HEK293 (cell line): Measurements from ENCODE around the gene EPB41L5.

ENCODE experiments used
- BCL6B ChIP-seq: fragments of 450-650 bp; formaldehyde crosslinking; IDR thresholded peaks from 2 replicates; pipeline ENCODE4 v1.5.1; 2017; ENCODE audit warnings: missing biosample characterization, missing genetic modification characterization
- GLI2 ChIP-seq: fragments of 450-650 bp; formaldehyde crosslinking; IDR thresholded peaks from 2 replicates; pipeline ENCODE4; 2017; ENCODE audit warnings: missing biosample characterization, missing genetic modification characterization, low read depth, borderline replicate concordance
- GLI4 ChIP-seq: fragments of 450-650 bp; formaldehyde crosslinking; IDR thresholded peaks from 2 replicates; pipeline ENCODE4 v1.5.1; 2016; ENCODE audit warnings: missing biosample characterization, missing genetic modification characterization
- HOXC10 ChIP-seq: sonication (generic); formaldehyde crosslinking; IDR thresholded peaks from 2 replicates; pipeline ENCODE4 v1.8.1; 2023; ENCODE audit warnings: mild to moderate bottlenecking, missing genetic modification reagents
- MYNN ChIP-seq: fragments of 450-650 bp; formaldehyde crosslinking; IDR thresholded peaks from 2 replicates; pipeline ENCODE4 v1.5.1; 2016; ENCODE audit warnings: missing biosample characterization, missing genetic modification characterization, borderline replicate concordance
- RBAK ChIP-seq: fragments of 450-650 bp; formaldehyde crosslinking; IDR thresholded peaks from 2 replicates; pipeline ENCODE4 v1.5.1; 2016; ENCODE audit warnings: missing biosample characterization, missing genetic modification characterization
- REPIN1 ChIP-seq: fragments of 450-650 bp; formaldehyde crosslinking; IDR thresholded peaks from 2 replicates; pipeline ENCODE4 v1.5.1; 2017; ENCODE audit warnings: missing biosample characterization, missing genetic modification characterization, low read depth
- SP2 ChIP-seq: fragments of 450-650 bp; formaldehyde crosslinking; IDR thresholded peaks from 2 replicates; pipeline ENCODE4 v1.5.1; 2016; ENCODE audit warnings: missing biosample characterization, missing genetic modification characterization
- ZBTB17 ChIP-seq: fragments of 450-650 bp; formaldehyde crosslinking; IDR thresholded peaks from 2 replicates; pipeline ENCODE4 v1.5.1; 2016; ENCODE audit warnings: missing biosample characterization, missing genetic modification characterization
- ZBTB6 ChIP-seq: fragments of 450-650 bp; formaldehyde crosslinking; IDR thresholded peaks from 2 replicates; pipeline ENCODE4 v1.5.1; 2017; ENCODE audit warnings: missing biosample characterization, missing genetic modification characterization
- ZBTB7A ChIP-seq: fragments of 450-650 bp; formaldehyde crosslinking; IDR thresholded peaks from 2 replicates; pipeline ENCODE4 v1.5.1; 2016; ENCODE audit warnings: low read depth, missing biosample characterization, missing genetic modification characterization
- ZBTB8A ChIP-seq: fragments of 450-650 bp; formaldehyde crosslinking; IDR thresholded peaks from 2 replicates; pipeline ENCODE4 v1.5.1; 2016; ENCODE audit warnings: missing biosample characterization, missing genetic modification characterization
- ZEB2 ChIP-seq: fragments of 450-650 bp; formaldehyde crosslinking; IDR thresholded peaks from 2 replicates; pipeline ENCODE4 v1.5.1; 2016; ENCODE audit warnings: missing biosample characterization, missing genetic modification characterization
- ZNF112 ChIP-seq: fragments of 450-650 bp; formaldehyde crosslinking; IDR thresholded peaks from 2 replicates; pipeline ENCODE4 v1.5.0; 2017; ENCODE audit warnings: missing biosample characterization, missing genetic modification characterization
- ZNF121 ChIP-seq: fragments of 450-650 bp; formaldehyde crosslinking; IDR thresholded peaks from 2 replicates; pipeline ENCODE4 v1.5.1; 2016; ENCODE audit warnings: missing biosample characterization, missing genetic modification characterization
- ZNF146 ChIP-seq: fragments of 450-650 bp; formaldehyde crosslinking; IDR thresholded peaks from 2 replicates; pipeline ENCODE4 v1.5.1; 2016; ENCODE audit warnings: missing biosample characterization, missing genetic modification characterization
- ZNF148 ChIP-seq: fragments of 450-650 bp; formaldehyde crosslinking; IDR thresholded peaks from 2 replicates; pipeline ENCODE4 v1.5.0; 2017; ENCODE audit warnings: missing biosample characterization, missing genetic modification characterization, borderline replicate concordance
- ZNF155 ChIP-seq: fragments of 450-650 bp; formaldehyde crosslinking; IDR thresholded peaks from 2 replicates; pipeline ENCODE4 v1.5.1; 2016; ENCODE audit warnings: missing biosample characterization, missing genetic modification characterization
- ZNF223 ChIP-seq: fragments of 450-650 bp; formaldehyde crosslinking; IDR thresholded peaks from 2 replicates; pipeline ENCODE4 v1.5.1; 2016; ENCODE audit warnings: missing biosample characterization, missing genetic modification characterization
- ZNF24 ChIP-seq: fragments of 450-650 bp; formaldehyde crosslinking; IDR thresholded peaks from 2 replicates; pipeline ENCODE4 v1.5.1; 2016; ENCODE audit warnings: missing biosample characterization, missing genetic modification characterization
- ZNF37A ChIP-seq: fragments of 450-650 bp; IDR thresholded peaks from 2 replicates; pipeline ENCODE4 v1.5.1; 2018; ENCODE audit warnings: missing biosample characterization, missing genetic modification characterization
- ZNF596 ChIP-seq: fragments of 450-650 bp; IDR thresholded peaks from 2 replicates; pipeline ENCODE4 v1.5.0; 2018; ENCODE audit warnings: missing biosample characterization, mild to moderate bottlenecking, missing genetic modification characterization, moderate library complexity
- ZNF701 ChIP-seq: fragments of 450-650 bp; formaldehyde crosslinking; IDR thresholded peaks from 2 replicates; pipeline ENCODE4 v1.5.1; 2016; ENCODE audit warnings: missing biosample characterization, missing genetic modification characterization
- ZNF768 ChIP-seq: fragments of 450-650 bp; formaldehyde crosslinking; IDR thresholded peaks from 2 replicates; pipeline ENCODE4 v1.5.1; 2018; ENCODE audit warnings: missing biosample characterization, mild to moderate bottlenecking, missing genetic modification characterization
- ZNF837 ChIP-seq: fragments of 450-650 bp; formaldehyde crosslinking; IDR thresholded peaks from 2 replicates; pipeline ENCODE4 v1.5.1; 2016; ENCODE audit warnings: missing biosample characterization, missing genetic modification characterization
- ZSCAN23 ChIP-seq: fragments of 450-650 bp; formaldehyde crosslinking; IDR thresholded peaks from 2 replicates; pipeline ENCODE4 v1.5.1; 2016; ENCODE audit warnings: missing biosample characterization, missing genetic modification characterization
- ZXDB ChIP-seq: fragments of 450-650 bp; formaldehyde crosslinking; IDR thresholded peaks from 2 replicates; pipeline ENCODE4 v1.5.1; 2016; ENCODE audit warnings: missing biosample characterization, missing genetic modification characterization
- TF ChIP-seq, protein P1 (sequence below): fragments of 450-650 bp; formaldehyde crosslinking; IDR thresholded peaks from 2 replicates; pipeline ENCODE4 v1.5.1; 2016; ENCODE audit warnings: missing biosample characterization, missing genetic modification characterization
- TF ChIP-seq, protein P2 (sequence below): fragments of 450-650 bp; formaldehyde crosslinking; IDR thresholded peaks from 2 replicates; pipeline ENCODE4; 2016; ENCODE audit warnings: missing biosample characterization, missing genetic modification characterization
- TF ChIP-seq, protein P3 (sequence below): fragments of 450-650 bp; IDR thresholded peaks from 2 replicates; pipeline ENCODE4 v1.5.1; 2018; ENCODE audit warnings: missing biosample characterization, mild to moderate bottlenecking, missing genetic modification characterization

The EPB41L5 gene

GRCh38 chr2:120223034-120223912 is 210.4 kb downstream of the EPB41L5 start, which contains the start of gene TMEM185B (continued):
- TF ChIP-seq GLI4 (tag by site-specific recombination) (no peak), MYNN (no peak), ZNF596 (no peak), ZNF112 (tag by site-specific recombination) (no peak), ZSCAN23 (tag by site-specific recombination) (no peak), RBAK (no peak), ZNF768 (no peak), BCL6B (no peak), ZNF148 (tag by site-specific recombination) (no peak), ZNF37A (tag by site-specific recombination) (no peak), GLI2 (tag by site-specific recombination) (no peak), ZNF146 (tag by site-specific recombination) (no peak), ZBTB17 (tag by site-specific recombination) (peak; percentile 32; the same call in 1 of the 2 replicates), REPIN1 (tag by site-specific recombination) (no peak), ZNF701 (tag by site-specific recombination) (no peak), ZNF155 (no peak), ZNF837 (tag by site-specific recombination) (no peak), ZNF121 (tag by site-specific recombination) (no peak), SP2 (tag by site-specific recombination) (peak; percentile 74), ZBTB7A (tag by site-specific recombination) (no peak), ZBTB8A (tag by site-specific recombination) (peak; percentile 81), ZNF223 (tag by site-specific recombination) (no peak), HOXC10 (peak; percentile 88; the same call in 1 of the 2 replicates), ZBTB6 (peak; percentile 85), ZXDB (0 out of 2 replicates have a peak, but pooled peaks have one; percentile 55), ZNF24 (no peak), ZEB2 (tag by site-specific recombination) (peak; percentile 64)
- TF ChIP-seq, protein P1, sequence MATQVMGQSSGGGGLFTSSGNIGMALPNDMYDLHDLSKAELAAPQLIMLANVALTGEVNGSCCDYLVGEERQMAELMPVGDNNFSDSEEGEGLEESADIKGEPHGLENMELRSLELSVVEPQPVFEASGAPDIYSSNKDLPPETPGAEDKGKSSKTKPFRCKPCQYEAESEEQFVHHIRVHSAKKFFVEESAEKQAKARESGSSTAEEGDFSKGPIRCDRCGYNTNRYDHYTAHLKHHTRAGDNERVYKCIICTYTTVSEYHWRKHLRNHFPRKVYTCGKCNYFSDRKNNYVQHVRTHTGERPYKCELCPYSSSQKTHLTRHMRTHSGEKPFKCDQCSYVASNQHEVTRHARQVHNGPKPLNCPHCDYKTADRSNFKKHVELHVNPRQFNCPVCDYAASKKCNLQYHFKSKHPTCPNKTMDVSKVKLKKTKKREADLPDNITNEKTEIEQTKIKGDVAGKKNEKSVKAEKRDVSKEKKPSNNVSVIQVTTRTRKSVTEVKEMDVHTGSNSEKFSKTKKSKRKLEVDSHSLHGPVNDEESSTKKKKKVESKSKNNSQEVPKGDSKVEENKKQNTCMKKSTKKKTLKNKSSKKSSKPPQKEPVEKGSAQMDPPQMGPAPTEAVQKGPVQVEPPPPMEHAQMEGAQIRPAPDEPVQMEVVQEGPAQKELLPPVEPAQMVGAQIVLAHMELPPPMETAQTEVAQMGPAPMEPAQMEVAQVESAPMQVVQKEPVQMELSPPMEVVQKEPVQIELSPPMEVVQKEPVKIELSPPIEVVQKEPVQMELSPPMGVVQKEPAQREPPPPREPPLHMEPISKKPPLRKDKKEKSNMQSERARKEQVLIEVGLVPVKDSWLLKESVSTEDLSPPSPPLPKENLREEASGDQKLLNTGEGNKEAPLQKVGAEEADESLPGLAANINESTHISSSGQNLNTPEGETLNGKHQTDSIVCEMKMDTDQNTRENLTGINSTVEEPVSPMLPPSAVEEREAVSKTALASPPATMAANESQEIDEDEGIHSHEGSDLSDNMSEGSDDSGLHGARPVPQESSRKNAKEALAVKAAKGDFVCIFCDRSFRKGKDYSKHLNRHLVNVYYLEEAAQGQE (tag by site-specific recombination), result no peak
- TF ChIP-seq, protein P2, sequence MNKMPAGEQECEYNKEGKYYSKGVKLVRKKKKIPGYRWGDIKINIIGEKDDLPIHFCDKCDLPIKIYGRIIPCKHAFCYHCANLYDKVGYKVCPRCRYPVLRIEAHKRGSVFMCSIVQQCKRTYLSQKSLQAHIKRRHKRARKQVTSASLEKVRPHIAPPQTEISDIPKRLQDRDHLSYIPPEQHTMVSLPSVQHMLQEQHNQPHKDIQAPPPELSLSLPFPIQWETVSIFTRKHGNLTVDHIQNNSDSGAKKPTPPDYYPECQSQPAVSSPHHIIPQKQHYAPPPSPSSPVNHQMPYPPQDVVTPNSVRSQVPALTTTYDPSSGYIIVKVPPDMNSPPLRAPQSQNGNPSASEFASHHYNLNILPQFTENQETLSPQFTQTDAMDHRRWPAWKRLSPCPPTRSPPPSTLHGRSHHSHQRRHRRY (tag by site-specific recombination), result no peak
- TF ChIP-seq, protein P3, sequence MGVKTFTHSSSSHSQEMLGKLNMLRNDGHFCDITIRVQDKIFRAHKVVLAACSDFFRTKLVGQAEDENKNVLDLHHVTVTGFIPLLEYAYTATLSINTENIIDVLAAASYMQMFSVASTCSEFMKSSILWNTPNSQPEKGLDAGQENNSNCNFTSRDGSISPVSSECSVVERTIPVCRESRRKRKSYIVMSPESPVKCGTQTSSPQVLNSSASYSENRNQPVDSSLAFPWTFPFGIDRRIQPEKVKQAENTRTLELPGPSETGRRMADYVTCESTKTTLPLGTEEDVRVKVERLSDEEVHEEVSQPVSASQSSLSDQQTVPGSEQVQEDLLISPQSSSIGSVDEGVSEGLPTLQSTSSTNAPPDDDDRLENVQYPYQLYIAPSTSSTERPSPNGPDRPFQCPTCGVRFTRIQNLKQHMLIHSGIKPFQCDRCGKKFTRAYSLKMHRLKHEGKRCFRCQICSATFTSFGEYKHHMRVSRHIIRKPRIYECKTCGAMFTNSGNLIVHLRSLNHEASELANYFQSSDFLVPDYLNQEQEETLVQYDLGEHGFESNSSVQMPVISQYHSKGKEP (tag by site-specific recombination), result peak; percentile 45; the same call in 1 of the 2 replicates
